ENCODE data around the gene PPP6R2. TPM values are rescaled to one million over a fixed set of nuclear protein-coding genes. Genes with fewer than 3 reads are reported as not detected.

Gene PPP6R2
- total and polyA plus RNA-seq, 8 donors = 21.1 to 70.4 (median 25.1) TPM

DNA sequence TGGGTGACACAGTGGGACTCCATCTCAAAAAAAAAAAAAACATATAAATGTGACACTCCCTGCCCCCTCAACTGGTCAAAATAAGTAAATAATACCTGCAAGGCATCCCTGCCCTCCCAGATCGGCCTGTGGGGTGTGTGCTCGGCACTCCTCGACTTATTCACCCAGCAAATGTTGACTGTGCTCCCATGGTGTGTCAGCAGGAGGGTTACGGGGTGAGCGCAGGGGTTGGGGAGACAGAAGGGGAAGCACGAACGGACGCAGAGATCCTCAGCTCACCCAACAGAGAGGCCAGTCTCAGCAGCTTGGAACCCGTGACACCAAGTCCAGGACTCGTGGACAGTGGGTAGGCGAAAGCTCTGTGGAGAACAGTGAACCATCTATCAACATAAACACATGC lies 136.6 kb downstream of the PPP6R2 start:
- H3K4me1 ChIP-seq = peaks cover 0 to 10% (median 0%) of the 10 kb centered on the region in 3 donors
- H3K4me3 ChIP-seq = no peak overlapping the region
- H3K27ac ChIP-seq = no peak overlapping the region
- intact Hi-C loops (cut with DNase I) = no loop called here
- H3K9me3 ChIP-seq = no peaks in the 10 kb centered on the region
- ATAC-seq = no peak
- TF ChIP-seq CTCF (IDR thresholded peaks at IDR 0.05) = no peak
- 80% methylated on average over 11 of the region's 11 CpGs for WGBS, 2 donors
- H3K36me3 ChIP-seq = no peaks in the 10 kb centered on the region
- H3K27me3 ChIP-seq = no peaks in the 10 kb centered on the region
- no peak for FAIRE-seq
- DNase-seq = no peak

- H3K27ac ChIP-seq = peak overlapping the region in 3 of 4 donors; percentile 78 to 82 (median 82)
- peaks cover 0 to 13% (median 0%) of the 10 kb centered on the region in 3 donors for H3K4me1 ChIP-seq
- no peaks in the 10 kb centered on the region for H3K27me3 ChIP-seq
- ATAC-seq (no peak), DNase-seq (peak in 2 of 6 donors; percentile 55 to 85), FAIRE-seq (no peak)
- H3K4me3 ChIP-seq = peak overlapping the region; percentile 33 to 60 (median 54)
- TF ChIP-seq CTCF (IDR thresholded peaks at IDR 0.05) = no peak
- intact Hi-C loops (cut with DNase I) = no loop called here
- no peaks in the 10 kb centered on the region for H3K36me3 ChIP-seq
- 9 to 24% methylated on average over 18 to 45 of the region's 45 CpGs for WGBS, 2 donors
- H3K9me3 ChIP-seq = no peaks in the 10 kb centered on the region
Measured at GRCh38 chr22:50481045-50481439, 137.9 kb downstream of the PPP6R2 start.

DNA sequence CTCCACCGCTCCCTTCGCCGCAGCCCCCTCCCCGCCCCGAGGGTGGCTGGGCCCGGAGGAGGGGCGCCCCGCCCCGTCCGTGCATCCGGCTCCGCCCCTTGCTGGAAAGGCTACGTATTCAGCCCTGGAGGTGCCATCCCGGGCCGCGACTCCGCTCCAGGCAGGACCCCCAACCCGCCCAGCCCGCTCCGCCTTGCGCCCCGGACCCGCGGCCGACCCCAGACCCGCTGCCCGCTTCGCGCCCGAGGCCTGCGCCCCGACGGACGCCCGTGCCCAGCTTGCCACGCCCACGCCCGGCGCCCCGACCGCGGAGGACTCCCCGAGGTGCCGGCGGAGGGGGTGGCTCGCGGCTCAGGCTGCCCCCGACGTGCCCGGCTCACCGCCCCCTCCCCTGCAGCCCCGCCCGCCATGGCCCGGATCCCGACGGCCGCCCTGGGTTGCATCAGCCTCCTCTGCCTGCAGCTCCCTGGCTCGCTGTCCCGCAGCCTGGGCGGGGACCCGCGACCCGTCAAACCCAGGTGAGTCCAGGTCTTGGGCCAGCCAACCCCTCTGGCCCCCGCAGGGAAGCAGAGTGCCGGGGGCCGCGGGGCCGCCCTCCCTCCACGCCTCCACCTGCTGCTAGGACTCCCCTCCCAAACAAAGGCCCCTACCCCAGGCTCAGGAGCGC lies 138.4 kb downstream of the PPP6R2 start, which contains the start of gene ADM2:
Gene ADM2 (plus strand): TSS at position 104 of the 667 bp plus-strand sequence. CDS start 305 bp downstream, at position 409.
- WGBS, 2 donors = 2 to 4% methylated on average over 22 to 70 of the region's 70 CpGs
- intact Hi-C loops (cut with DNase I) = no loop called here
- Histone ChIP-seq H3K4me3 (peak within 1 kb of the TSS; percentile 33 to 60 (median 54)), H3K27me3 (no peaks in the 10 kb centered on the region), H3K27ac (peak within 1 kb of the TSS; percentile 41 to 82 (median 80)), H3K9me3 (no peaks in the 10 kb centered on the region), H3K4me1 (peaks cover 0 to 14% (median 0%) of the 10 kb centered on the region in 3 donors), H3K36me3 (no peaks in the 10 kb centered on the region)
- no peak for FAIRE-seq
- no peak for TF ChIP-seq CTCF (IDR thresholded peaks at IDR 0.05)
- ATAC-seq = peak in 3 of 4 donors; percentile 7 to 31 (median 15)
- peak; percentile 66 to 86 (median 80) for DNase-seq

DNA sequence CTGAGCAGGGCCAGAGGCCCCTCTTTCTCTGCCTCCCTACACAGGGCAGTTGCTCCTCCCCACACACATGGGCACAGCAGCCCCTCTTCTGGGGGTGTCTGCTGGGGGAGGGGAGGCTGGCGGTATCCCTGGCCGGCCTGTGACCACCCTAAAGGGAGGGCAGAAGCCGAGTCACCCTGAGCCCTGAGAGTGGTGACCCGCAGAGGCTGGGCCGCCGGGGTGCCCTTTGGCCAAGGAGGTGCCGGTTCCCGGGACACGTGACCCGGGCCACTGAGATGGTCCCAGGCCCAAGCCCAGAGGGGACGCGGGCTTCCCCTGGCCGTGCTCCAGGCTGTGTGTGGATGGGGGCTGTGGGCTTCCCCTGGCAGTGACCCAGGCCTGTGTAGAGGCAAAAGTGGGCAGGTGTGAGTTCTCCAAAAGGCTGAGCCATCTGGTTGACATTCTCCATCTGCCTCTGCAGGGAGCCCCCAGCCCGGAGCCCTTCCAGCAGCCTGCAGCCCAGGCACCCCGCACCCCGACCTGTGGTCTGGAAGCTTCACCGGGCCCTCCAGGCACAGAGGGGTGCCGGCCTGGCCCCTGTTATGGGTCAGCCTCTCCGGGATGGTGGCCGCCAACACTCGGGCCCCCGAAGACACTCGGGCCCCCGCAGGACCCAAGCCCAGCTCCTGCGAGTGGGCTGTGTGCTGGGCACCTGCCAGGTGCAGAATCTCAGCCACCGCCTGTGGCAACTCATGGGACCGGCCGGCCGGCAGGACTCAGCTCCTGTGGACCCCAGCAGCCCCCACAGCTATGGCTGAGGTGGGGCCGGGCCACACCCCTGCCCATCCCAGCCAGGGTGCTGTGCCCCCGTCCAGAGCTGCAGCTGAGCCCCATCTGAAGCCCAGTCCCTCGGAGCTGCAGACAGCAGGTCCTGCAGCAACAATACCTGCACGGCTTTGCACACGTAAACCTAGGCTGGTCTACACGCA lies 139.3 kb downstream of the PPP6R2 start:
- TF ChIP-seq CTCF (IDR thresholded peaks at IDR 0.05) = no peak
- no peaks in the 10 kb centered on the region for H3K27me3 ChIP-seq
- H3K4me1 ChIP-seq = peaks cover 0 to 14% (median 0%) of the 10 kb centered on the region in 3 donors
- intact Hi-C loops (cut with DNase I) = no loop called here
- WGBS, 2 donors = 28% methylated on average over 35 of the region's 35 CpGs
- H3K36me3 ChIP-seq = no peaks in the 10 kb centered on the region
- DNase-seq = peak; percentile 40 to 86 (median 74)
- no peak for FAIRE-seq
- no peaks in the 10 kb centered on the region for H3K9me3 ChIP-seq
- H3K4me3 ChIP-seq = peak overlapping the region; percentile 33 to 60 (median 54)
- H3K27ac ChIP-seq = peak overlapping the region; percentile 41 to 82 (median 80)
- ATAC-seq = peak in 2 of 4 donors; percentile 5 to 10

Data from pancreas (tissue), 10 donors.